Activated naive CD4-positive, alpha-beta T cell treated with anti-CD3 and anti-CD28 coated beads, Interleukin-2, amount 50 U/mL, for 16 hours (primary cell): ENCODE results near the gene NAA30.

ENCODE experiments used
- DNase-seq: peaks from one replicate; pipeline ENCODE4 v3.0.0-alpha.2; 2020

NAA30 gene

DNA sequence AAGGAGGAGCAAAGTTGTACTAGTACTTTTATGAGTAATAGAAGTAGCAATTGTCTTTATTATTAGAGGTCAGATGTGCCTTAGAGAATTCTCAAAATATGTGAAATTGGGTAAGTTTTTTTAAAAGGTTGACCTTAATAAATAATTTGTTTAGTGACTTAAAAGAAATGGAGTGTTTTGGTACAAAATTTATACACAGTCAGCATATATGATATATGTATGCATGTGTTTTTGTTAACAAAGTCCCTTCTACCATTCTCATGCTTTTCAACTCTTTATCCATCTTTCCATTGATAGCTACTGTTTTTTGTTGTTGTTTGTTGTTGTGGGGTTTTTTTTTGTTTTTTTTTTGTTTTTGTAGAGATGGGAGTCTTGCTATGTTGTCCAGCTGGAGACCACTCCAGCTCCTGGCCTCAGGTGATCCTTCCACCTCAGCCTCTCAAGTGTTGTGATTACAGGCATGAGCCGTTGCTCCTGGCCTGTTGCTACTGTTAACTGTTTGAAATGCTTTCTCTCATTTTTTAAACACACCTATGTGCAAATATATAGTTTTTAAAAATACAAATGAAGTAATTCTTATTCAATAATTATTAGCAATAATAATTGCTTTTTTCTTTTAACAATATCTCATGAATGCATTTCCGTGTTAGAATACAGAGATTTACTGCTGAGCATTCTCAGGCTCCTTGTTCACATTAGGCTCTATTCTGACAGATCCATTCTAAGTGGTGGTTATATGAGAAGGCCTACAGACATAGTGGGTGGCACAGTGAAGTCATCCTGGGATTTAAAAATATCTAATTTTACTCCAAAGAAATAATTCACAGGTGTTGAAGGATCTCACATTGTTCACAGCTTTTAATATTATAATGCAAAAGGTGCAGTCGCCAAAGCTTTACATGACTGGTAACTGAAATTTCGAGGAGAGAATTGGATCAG, 10.4 kb downstream of the NAA30 start:
- DNase-seq: no peak

DNA sequence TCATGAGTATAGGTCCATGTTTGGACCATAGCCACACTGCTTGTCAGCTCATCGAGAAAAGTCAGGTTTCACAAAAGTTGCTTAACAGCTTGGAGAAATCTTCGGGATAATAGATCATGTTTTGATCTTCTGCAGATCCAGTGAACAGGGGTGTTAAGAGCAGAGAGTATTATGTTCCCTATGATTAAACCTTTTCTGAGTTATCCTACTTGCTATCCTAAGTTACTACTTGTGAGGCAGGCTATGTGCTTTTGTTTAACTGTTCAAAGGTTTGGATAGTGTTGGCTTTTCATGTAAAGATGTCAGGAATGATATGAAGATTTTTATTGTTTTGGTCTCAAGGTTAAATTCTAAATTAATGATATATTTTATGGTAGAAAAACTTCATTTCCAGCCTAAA, 11.1 kb downstream of the NAA30 start:
- no peak for DNase-seq

DNA sequence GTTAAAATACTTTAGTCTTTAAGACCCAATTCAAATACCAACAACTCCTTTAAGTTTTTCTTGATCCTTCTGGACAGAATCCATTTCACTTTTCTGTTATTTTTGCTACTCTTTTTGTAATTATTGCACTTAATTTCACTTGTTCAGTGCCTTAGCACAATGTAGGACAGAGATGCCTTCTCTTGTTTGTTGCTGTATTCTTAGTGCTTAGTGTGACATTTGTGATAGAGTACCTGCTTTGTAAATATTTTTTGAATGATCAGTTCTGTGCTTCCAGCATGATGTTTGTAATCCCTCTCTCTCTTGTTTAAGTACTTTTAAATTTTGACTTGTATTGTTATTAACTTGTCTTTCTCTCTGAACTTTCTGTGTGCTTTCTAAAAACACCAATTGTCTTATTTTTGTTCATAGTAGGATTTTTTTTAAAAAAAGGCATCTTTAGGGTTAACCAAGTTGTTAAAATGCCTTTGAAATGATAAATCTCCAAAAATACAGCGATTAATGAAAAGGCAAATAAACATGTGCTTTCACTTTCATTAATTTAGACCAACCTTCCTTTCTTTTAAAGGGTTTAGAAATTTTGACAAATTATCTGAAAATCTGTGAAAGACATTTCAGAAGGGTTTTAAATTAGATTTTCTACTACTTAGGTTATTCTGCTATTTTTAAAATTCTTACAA, 11.9 kb downstream of the NAA30 start:
- DNase-seq: no peak

DNA sequence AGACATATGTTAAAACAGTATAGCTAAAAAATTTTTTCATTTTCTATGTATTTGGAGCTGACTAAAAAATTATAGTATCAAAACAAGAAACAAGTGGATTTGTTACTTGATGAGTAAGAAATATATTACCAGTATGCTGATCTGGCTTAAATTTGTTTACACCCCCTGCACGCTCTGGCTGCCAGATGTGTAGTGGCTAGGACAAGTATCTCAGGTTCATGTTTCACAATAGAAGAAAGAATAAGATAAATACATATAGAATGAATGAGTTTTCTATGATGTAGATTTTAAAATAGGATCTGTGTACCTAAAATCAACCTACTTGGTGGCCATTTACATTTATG, 13.1 kb downstream of the NAA30 start:
- no peak for DNase-seq

DNA sequence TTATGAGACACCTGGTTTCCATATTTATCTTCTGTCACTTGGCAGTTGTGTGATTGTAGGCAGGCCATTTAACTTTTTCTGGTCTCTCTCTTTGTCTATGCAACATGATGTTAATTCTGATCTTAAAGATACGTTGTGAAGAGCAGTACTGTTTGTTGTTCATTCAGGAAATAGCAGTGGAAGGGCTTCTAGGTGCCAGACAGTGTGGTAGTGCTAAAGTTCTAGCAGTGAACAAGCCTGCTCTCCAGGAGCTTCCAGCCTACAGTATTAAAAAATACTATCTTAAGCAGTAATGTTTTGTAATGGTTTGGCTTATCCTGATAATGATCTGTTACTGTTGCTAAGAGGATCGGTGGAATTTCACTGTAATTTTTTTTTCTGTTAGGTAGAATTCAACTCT, 15.2 kb downstream of the NAA30 start:
- no peak for DNase-seq

DNA sequence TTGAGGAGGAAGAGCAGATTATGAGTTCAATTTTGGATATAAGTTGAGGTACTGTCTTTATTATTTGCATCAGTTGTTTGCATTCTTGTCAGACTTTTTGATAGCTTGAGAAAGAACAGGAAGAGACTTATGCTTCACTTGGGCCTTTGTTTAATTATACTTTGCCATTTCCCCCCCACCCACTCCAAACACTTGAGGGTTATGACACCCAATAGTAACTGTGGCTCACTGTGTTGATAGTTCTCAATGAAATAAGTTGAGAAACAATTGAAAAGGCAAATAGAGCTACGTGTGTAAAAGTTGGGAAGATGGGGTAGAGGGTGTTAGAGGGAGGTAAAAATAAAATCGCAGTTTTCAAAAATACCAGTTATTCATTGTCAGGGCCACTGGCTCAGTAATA, 17.7 kb downstream of the NAA30 start:
- no peak for DNase-seq

DNA sequence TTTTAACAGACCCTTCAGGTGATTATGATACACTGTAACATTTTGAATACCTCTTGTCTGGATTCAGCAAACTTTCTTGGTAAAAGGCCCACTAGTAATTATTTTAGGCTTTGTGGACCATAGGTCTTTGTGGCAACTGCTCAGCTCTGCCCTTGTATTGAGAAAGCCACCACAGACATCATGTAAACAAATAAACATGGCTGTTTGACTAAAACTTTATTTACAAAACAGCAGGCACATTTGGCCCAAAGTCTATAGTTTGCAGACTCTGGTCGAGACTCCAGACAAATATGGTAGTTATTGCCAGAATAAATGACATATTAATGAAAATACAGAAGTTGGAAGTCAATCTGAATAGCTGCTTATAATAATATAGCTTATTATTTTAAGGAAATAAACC, 18.2 kb downstream of the NAA30 start:
- no peak for DNase-seq

DNA sequence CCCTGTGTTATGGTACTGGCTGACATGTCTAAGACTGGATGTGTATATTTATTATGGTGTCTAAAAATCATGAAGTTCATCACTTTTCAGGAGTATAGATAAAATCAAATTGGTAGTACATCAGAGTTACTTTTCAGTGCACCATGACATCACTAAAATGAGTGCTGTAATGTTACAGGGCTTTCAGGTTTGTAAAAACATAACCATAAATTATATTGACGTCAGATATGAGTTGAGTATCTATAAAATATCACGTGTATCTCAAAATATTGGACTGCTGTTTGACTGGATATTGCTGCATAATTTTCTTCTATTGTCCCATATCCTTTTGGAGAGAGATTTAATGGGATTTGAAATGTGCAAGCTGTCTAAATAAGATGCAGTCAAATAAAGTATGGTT, 22.0 kb downstream of the NAA30 start:
- no peak for DNase-seq

DNA sequence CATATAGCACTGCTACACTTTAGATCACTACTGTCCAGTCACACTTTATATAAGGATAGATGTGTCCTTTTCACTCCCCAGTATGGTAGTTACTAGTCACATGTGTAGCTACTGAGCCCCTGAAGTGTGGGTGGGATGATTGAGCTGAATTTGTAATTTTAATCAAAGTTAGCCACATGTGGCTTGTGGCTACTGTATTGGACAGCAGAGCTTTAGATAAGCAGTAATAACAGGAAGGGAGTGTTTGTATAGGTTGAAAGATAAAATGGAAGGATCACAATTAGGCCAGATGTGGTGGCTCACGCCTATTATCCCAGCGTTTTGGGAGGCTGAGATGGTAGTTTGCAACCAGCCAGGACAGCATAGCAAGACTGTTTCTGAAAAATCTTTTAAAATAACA, 23.5 kb downstream of the NAA30 start:
- DNase-seq: no peak

DNA sequence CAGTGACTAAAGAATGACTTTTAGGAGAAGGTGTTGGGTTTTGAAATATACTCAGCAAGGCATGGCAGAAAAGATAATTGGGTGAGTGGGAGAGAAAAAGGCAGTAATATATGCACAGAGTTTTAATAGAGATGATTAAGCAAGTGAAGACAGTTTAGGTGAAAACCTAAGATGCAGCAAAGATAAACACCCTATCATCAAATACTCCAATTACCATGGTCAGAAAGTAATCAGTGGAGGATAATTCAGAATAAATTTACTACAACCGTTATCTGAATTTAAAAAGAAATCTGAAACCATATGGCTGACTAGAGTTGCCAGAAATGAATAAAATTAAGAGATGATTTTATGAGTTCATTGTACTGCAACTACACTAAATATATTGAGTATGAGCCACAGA, 26.8 kb downstream of the NAA30 start:
- DNase-seq: no peak

DNA sequence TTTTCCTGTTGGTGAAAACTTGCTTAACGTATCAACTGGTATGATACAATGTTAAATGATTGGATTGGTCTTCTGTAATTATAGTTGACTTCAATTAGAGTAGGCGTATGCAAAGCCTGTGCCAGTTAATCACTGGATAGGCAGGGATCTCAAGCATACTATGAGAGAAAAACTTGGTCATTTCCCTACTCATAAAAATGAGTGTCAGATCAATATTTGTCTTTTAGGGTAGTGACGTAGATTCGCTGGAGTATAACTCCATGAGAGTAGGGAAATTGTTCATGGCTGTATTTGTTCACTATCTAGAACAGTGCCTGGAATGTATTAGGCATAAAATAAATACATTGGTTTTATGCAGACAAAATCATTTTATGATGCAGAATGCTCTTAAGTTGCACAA, 28.6 kb downstream of the NAA30 start:
- no peak for DNase-seq

DNA sequence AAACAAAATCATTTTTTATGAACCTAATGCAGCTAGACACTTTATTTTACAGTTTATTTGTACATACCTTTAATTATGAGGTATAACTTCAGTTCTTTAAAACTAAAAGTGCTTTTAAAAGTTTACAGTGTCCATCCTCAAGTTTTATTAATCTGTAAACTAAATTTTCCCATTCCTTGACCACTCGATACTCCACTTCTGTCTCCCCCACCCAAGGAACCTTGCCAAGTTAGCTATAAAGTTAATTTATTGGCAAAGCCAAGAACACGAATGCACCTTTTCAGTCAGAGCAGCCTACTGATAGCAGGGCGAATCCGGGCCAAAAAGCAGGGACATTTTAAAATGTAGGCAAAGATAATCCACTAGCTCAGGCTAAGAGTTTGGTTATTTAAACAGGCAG, 29.6 kb downstream of the NAA30 start:
- no peak for DNase-seq

DNA sequence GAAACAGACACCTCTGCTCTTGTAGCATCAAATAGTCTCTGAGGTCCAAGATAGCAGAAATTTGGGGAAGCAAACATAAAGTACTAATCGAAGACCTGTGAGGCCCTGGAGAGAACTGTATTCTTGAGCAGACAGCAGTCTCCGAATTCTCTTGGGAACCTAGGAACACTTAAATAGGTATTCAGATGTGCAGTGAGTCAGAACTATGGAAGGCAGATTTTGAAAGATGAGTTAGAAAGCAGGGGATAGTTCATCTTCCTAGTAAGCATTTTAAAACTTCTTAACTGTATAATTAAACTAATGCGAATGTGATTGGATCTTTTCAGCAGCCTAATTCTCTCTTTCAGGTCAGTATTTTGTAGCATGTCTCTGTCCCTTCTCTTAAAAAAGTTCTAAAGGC, 30.6 kb downstream of the NAA30 start:
- DNase-seq: no peak

DNA sequence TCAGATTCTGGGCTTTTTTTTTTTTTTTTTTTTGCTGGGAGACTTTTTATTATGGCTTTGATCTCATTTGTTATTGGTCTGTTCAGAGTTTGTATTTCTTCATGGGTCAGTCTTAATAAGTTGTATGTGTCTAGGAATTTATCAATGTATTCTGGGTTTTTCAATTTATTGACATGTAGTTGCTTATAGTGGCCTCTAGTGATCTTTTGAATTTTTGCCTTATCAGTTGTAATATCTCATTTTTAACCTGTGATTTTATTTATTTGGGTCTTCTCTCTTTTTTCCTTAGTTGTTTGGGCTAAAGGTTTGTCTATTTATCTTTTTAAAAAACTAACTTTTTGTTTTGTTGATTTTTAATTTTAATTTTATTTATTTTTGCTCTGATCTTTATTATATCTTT, 45.5 kb downstream of the NAA30 start:
- DNase-seq: no peak

DNA sequence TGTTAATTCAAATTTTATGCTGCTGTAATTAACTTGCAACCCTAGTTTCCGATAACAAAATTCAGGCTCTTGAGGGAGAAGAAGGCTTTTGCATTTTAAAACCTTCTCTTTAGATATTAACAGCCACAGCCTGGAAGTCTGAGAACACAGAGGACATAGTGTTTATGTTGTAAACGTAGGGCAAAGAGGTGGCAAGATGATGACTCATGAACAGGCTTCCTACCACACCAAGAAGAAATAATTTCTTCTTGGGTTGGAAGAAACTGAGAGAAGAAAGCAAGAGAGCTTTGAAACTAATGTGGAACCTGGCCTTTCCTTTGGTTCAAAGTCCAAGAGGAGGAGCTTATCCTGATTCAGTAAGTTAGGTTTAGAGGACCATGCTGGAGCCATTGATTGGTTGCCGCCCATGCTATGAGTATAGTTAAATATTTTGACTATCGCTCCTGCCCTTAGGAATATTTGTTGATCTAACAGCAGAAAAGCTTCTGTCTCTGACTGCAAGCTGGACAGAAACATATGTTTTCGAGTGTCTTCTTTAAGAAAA, 71.5 kb downstream of the NAA30 start:
- no peak for DNase-seq

DNA sequence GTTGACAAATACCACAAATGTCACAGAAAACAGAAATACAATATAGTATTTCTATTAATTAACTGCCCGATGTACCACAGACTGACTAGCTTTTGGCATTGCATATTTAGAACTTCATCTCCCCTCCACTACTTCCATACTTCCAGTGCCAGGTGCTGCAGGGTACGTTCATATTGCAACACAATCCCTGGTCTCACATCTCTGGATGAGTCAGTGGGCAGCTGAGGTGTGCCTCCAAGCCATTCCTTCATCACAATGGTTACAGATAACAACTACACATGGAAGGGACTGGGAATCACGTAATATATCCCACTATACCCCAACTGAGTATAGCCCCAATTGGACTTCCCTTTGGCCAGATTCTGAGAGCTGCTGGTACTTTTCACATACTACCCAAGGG, 72.2 kb downstream of the NAA30 start:
- no peak for DNase-seq

DNA sequence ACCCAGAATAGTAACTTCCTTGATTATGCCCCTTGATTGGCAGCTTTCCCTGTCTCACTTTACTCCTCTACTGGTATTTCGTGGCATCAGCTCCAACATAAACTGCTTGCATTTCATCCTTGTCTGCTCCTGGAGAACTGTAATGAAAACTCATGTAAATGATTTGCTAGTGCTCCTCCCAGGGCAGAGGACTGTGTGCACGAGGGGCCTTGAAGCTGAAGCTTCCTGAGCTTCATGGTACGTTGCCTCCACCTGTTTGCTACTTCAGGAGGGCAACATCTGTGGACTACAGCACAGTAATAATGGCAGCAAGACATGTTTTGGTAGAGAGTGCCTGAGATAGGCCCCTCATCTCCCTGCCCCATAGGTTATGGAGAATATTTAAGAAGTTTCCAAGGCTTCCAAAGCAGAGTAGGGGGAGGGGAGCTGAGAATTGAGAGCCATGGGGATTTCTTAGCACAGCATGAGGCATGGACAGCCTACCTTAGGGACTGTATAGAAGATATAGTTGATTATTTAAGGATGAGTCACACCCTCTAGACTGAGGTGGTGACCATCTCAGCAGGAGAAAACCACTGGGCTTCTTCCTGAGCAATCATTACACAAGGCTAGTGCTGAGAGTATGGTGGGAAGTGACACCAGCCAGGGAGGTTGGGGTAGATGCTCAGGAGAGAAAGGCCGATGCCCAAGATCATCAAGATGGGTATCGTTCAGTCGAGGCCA, 73.8 kb downstream of the NAA30 start:
- DNase-seq: no peak
